IPS-15b (cell line): ENCODE data around the gene MSH3.
"Not testable (repeated sequence)": the region's sequence is repeated elsewhere in the genome, so short reads cannot be mapped to it uniquely, and the experiment has no call there.

Source experiments
- H3K27me3 ChIP-seq: one replicate; pipeline ENCODE4 v1.6.1; 2013; ENCODE audit warnings: low read length; ENCODE audit not compliant: control insufficient read depth, insufficient read depth
- H3K36me3 ChIP-seq: one replicate; pipeline ENCODE4 v1.6.1; 2013; ENCODE audit warnings: low read length; ENCODE audit not compliant: control insufficient read depth, insufficient read depth
- H3K4me1 ChIP-seq: one replicate; pipeline ENCODE4 v1.6.1; 2013; ENCODE audit warnings: mild to moderate bottlenecking, low read length; ENCODE audit not compliant: control insufficient read depth, insufficient read depth
- H3K4me3 ChIP-seq: one replicate; pipeline ENCODE4 v1.5.1; 2013; ENCODE audit warnings: low read depth, low read length
- H3K9ac ChIP-seq: one replicate; pipeline ENCODE4 v1.6.1; 2013; ENCODE audit warnings: low read depth, mild to moderate bottlenecking, low read length
- H3K9me3 ChIP-seq: one replicate; pipeline ENCODE4 v1.6.1; 2013; ENCODE audit warnings: mild to moderate bottlenecking, low read length; ENCODE audit not compliant: control insufficient read depth, insufficient read depth

MSH3 gene

GRCh38 chr5:80660661-80661060, 6.2 kb downstream of the MSH3 start:
- not testable (repeated sequence) for H3K9ac ChIP-seq, H3K36me3 ChIP-seq, H3K4me3 ChIP-seq, H3K4me1 ChIP-seq, H3K27me3 ChIP-seq, H3K9me3 ChIP-seq

- Histone ChIP-seq H3K4me3 (no peak overlapping the region), H3K27me3 (no peaks in the 10 kb centered on the region), H3K9me3 (no peaks in the 10 kb centered on the region), H3K4me1 (no peaks in the 10 kb centered on the region), H3K9ac (no peak overlapping the region), H3K36me3 (peaks cover 3% of the 10 kb centered on the region)
Measured at GRCh38 chr5:80662108-80662507, 7.7 kb downstream of the MSH3 start.

- no peak overlapping the region for H3K4me3 ChIP-seq
- no peak overlapping the region for H3K9ac ChIP-seq
- H3K36me3 ChIP-seq, result peaks cover 3% of the 10 kb centered on the region
- H3K4me1 ChIP-seq, result no peaks in the 10 kb centered on the region
- H3K9me3 ChIP-seq, result no peaks in the 10 kb centered on the region
- H3K27me3 ChIP-seq, result no peaks in the 10 kb centered on the region
Measured at GRCh38 chr5:80665057-80665456, 10.6 kb downstream of the MSH3 start.

GRCh38 chr5:80667384-80667783, 12.9 kb downstream of the MSH3 start:
- Histone ChIP-seq H3K4me1 (no peaks in the 10 kb centered on the region), H3K27me3 (no peaks in the 10 kb centered on the region), H3K36me3 (peaks cover 3% of the 10 kb centered on the region), H3K9me3 (no peaks in the 10 kb centered on the region), H3K9ac (no peak overlapping the region), H3K4me3 (no peak overlapping the region)

- Histone ChIP-seq H3K4me1 (no peaks in the 10 kb centered on the region), H3K4me3 (no peak overlapping the region), H3K9me3 (no peaks in the 10 kb centered on the region), H3K27me3 (no peaks in the 10 kb centered on the region), H3K36me3 (peaks cover 6% of the 10 kb centered on the region), H3K9ac (no peak overlapping the region)
Measured at GRCh38 chr5:80668016-80668969, 13.8 kb downstream of the MSH3 start.

GRCh38 chr5:80672140-80672736, 17.8 kb downstream of the MSH3 start:
- H3K27me3 ChIP-seq, result no peaks in the 10 kb centered on the region
- H3K36me3 ChIP-seq, result peaks cover 7% of the 10 kb centered on the region
- H3K4me3 ChIP-seq, result no peak overlapping the region
- H3K9me3 ChIP-seq, result no peaks in the 10 kb centered on the region
- no peaks in the 10 kb centered on the region for H3K4me1 ChIP-seq
- no peak overlapping the region for H3K9ac ChIP-seq

- no peak overlapping the region for H3K9ac ChIP-seq
- no peaks in the 10 kb centered on the region for H3K9me3 ChIP-seq
- H3K4me3 ChIP-seq, result no peak overlapping the region
- no peaks in the 10 kb centered on the region for H3K27me3 ChIP-seq
- no peaks in the 10 kb centered on the region for H3K4me1 ChIP-seq
- peaks cover 10% of the 10 kb centered on the region for H3K36me3 ChIP-seq
Measured at GRCh38 chr5:80676706-80677105, 22.3 kb downstream of the MSH3 start.

GRCh38 chr5:80686757-80687156, 32.3 kb downstream of the MSH3 start:
- H3K4me3 ChIP-seq, result no peak overlapping the region
- H3K4me1 ChIP-seq, result peaks cover 5% of the 10 kb centered on the region
- no peaks in the 10 kb centered on the region for H3K36me3 ChIP-seq
- H3K9me3 ChIP-seq, result no peaks in the 10 kb centered on the region
- no peaks in the 10 kb centered on the region for H3K27me3 ChIP-seq
- H3K9ac ChIP-seq, result no peak overlapping the region

GRCh38 chr5:80688648-80689420, 34.4 kb downstream of the MSH3 start:
- Histone ChIP-seq H3K9ac (no peak overlapping the region), H3K4me3 (no peak overlapping the region), H3K4me1 (peaks cover 5% of the 10 kb centered on the region), H3K9me3 (no peaks in the 10 kb centered on the region), H3K36me3 (no peaks in the 10 kb centered on the region), H3K27me3 (no peaks in the 10 kb centered on the region)

GRCh38 chr5:80689627-80690026, 35.2 kb downstream of the MSH3 start:
- no peaks in the 10 kb centered on the region for H3K9me3 ChIP-seq
- no peak overlapping the region for H3K9ac ChIP-seq
- peaks cover 5% of the 10 kb centered on the region for H3K4me1 ChIP-seq
- H3K27me3 ChIP-seq, result no peaks in the 10 kb centered on the region
- no peak overlapping the region for H3K4me3 ChIP-seq
- no peaks in the 10 kb centered on the region for H3K36me3 ChIP-seq

GRCh38 chr5:80695666-80696065, 41.2 kb downstream of the MSH3 start:
- no peaks in the 10 kb centered on the region for H3K4me1 ChIP-seq
- no peaks in the 10 kb centered on the region for H3K9me3 ChIP-seq
- no peak overlapping the region for H3K9ac ChIP-seq
- H3K27me3 ChIP-seq, result no peaks in the 10 kb centered on the region
- no peak overlapping the region for H3K4me3 ChIP-seq
- H3K36me3 ChIP-seq, result no peaks in the 10 kb centered on the region
